Cardiac muscle cell (in vitro differentiated cells and primary cell): ENCODE data around the gene ACSF2. TPM values are rescaled to one million over a fixed set of nuclear protein-coding genes. Genes with fewer than 3 reads are reported as not detected.

Source experiments
- DNase-seq, 2 donors: peaks; one replicate each; pipeline versions ENCODE4 v3.0.0 to v3.0.0-alpha.2; 2010 to 2017; ENCODE audit warnings: low read depth in 1 of 2, low spot score in 1 of 2
- H3K27ac ChIP-seq: fragments of 200-600 bp; sonication (generic); 2 replicates; pipeline ENCODE4 v1.5.1; 2016
- H3K27me3 ChIP-seq: fragments of 200-600 bp; sonication (generic); 2 replicates; pipeline ENCODE4 v1.6.0; 2016; ENCODE audit warnings: control low read depth
- H3K36me3 ChIP-seq: fragments of 200-600 bp; sonication (generic); 2 replicates; pipeline ENCODE4 v1.5.1; 2016; ENCODE audit warnings: control low read depth
- H3K4me1 ChIP-seq: fragments of 200-600 bp; sonication (generic); 2 replicates; pipeline ENCODE4 v1.8.1; 2017; ENCODE audit warnings: low read depth, mild to moderate bottlenecking, mixed run types
- H3K4me3 ChIP-seq: fragments of 200-600 bp; sonication (generic); 2 replicates; pipeline ENCODE4 v1.5.1; 2016; ENCODE audit warnings: mild to moderate bottlenecking
- H3K9me3 ChIP-seq: fragments of 200-600 bp; sonication (generic); 2 replicates; pipeline ENCODE4 v1.5.1; 2017; ENCODE audit warnings: low read depth, mild to moderate bottlenecking, control low read depth
- CTCF ChIP-seq: IDR thresholded peaks from 2 replicates; pipeline ENCODE4 v1.5.1; 2012; ENCODE audit warnings: low read depth, mild to moderate bottlenecking, low read length
- polyA plus RNA-seq: library from polyadenylated mRNA; unstranded; fragments of >200 nt; fragmentation: Nextera tagmentation; extraction: Ambion mirVana; gene quantifications from 2 replicates; pipeline ENCODE4 v1.2.1, GENCODE V29; 2016
- total RNA-seq: library from RNA; depleted of rRNA; stranded (reverse); fragments of >200 nt; gene quantifications from 2 replicates; pipeline ENCODE4 v1.2.3, GENCODE V29; 2016

ACSF2 gene
- total and polyA plus RNA-seq, 2 experiments from 2014 or later: 73.3 to 177 TPM

GRCh38 chr17:50448643-50449042 is 22.6 kb downstream of the ACSF2 start:
- Histone ChIP-seq H3K36me3 (no peaks in the 10 kb centered on the region), H3K9me3 (no peaks in the 10 kb centered on the region), H3K4me3 (no peak overlapping the region), H3K27me3 (no peaks in the 10 kb centered on the region), H3K27ac (peak overlapping the region; percentile 61), H3K4me1 (peaks cover 35% of the 10 kb centered on the region)
- no peak for DNase-seq
- no peak for TF ChIP-seq CTCF

DNA sequence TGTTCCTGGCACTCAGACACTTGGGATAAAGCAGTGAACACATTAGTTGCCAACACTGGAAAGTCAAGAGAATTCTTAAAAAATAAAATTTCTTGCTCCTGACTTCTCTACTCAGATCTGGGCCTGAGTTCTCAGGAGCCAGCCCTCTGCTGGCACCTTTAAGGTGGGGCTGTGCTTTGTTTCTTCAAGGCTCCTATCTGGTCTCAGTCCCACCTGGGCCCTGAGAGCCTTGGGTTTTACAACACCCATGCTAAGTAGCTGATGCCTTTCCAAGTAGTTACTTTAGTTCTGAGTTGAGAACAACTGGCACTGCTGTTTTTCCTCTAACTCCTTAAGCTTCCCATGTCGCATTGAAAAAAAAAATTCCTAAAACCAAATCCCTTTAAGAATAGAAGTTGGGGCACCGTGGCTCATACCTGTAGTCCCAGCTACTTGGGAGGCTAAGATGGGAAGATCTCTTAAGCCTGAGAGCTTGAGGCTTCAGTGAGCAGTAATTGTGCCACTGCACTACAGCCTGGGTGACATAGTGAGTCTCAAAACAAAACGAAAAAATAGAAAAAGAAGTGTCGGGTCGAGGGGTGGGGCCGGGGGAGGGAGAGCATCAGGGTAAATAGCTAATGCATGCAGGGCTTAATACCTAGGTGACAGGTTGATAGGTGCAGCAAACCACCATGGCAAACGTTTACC is 26.1 kb downstream of the ACSF2 start:
- Histone ChIP-seq H3K36me3 (no peaks in the 10 kb centered on the region), H3K27me3 (no peaks in the 10 kb centered on the region), H3K4me1 (peaks cover 9% of the 10 kb centered on the region), H3K9me3 (no peaks in the 10 kb centered on the region), H3K27ac (no peak overlapping the region), H3K4me3 (no peak overlapping the region)
- DNase-seq: no peak
- no peak for TF ChIP-seq CTCF

- TF ChIP-seq CTCF: no peak
- no peak for DNase-seq
- Histone ChIP-seq H3K4me1 (peaks cover 9% of the 10 kb centered on the region), H3K27me3 (no peaks in the 10 kb centered on the region), H3K27ac (no peak overlapping the region), H3K36me3 (no peaks in the 10 kb centered on the region), H3K4me3 (no peak overlapping the region), H3K9me3 (no peaks in the 10 kb centered on the region)
These were observed 26.7 kb downstream of the ACSF2 start for GRCh38 chr17:50452630-50453300.

- Histone ChIP-seq H3K4me3 (no peak overlapping the region), H3K4me1 (no peaks in the 10 kb centered on the region), H3K27me3 (no peaks in the 10 kb centered on the region), H3K27ac (no peak overlapping the region), H3K36me3 (no peaks in the 10 kb centered on the region), H3K9me3 (no peaks in the 10 kb centered on the region)
- no peak for TF ChIP-seq CTCF
- no peak for DNase-seq
These were observed 27.9 kb downstream of the ACSF2 start for GRCh38 chr17:50453901-50454300.

DNA sequence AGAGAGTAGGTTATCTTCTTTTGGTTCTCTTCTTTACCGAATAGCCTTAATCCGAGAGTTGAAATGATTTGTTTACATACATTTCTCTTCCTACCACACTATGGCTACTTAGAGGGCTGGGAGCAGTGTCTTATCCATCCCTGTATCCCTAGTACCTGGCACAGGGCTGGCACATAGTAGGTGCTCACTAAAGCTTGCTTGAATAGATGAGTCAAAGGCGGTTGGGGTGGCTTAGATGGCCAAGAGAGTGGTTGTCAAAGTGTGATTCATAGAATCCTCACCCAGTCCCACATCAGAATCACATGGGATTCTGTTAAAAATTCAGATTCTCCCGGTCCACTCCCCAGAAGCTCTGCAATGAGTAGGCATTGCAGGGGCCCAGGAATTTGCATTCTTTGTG is 31.6 kb downstream of the ACSF2 start:
- no peaks in the 10 kb centered on the region for H3K27me3 ChIP-seq
- DNase-seq: no peak
- no peaks in the 10 kb centered on the region for H3K4me1 ChIP-seq
- H3K4me3 ChIP-seq: no peak overlapping the region
- H3K36me3 ChIP-seq: peaks cover 5% of the 10 kb centered on the region
- no peaks in the 10 kb centered on the region for H3K9me3 ChIP-seq
- no peak for TF ChIP-seq CTCF
- no peak overlapping the region for H3K27ac ChIP-seq
